ENCODE data around the gene TGFBR2.

TGFBR2 gene

GRCh38 chr3:30637310-30638219 lies 31.2 kb downstream of the TGFBR2 start:
- Histone ChIP-seq H3K27ac (replicated peaks) (no peak overlapping the region; the same call in 1 of the 2 replicates), H3K27me3 (ENCODE audit: insufficient read depth, poor library complexity, severe bottlenecking) (no peaks in the 10 kb centered on the region), H3K4me3 (replicated peaks; ENCODE audit: insufficient read depth, low read length) (no peak overlapping the region)
- TF ChIP-seq POLR2AphosphoS5 (IDR thresholded peaks at IDR 0.05; ENCODE audit: low read depth) = no peak
- TF ChIP-seq GABPA (IDR thresholded peaks at IDR 0.05; ENCODE audit: low read depth) = no peak
- TF ChIP-seq SPI1 (IDR thresholded peaks at IDR 0.05; ENCODE audit: borderline replicate concordance, low read depth) = no peak
- TF ChIP-seq CTCF (IDR thresholded peaks at IDR 0.05; ENCODE audit: insufficient read depth, low read length) = no peak
- no peak for TF ChIP-seq REST (IDR thresholded peaks at IDR 0.05; ENCODE audit: insufficient replicate concordance, low read depth)
- DNase-seq (ENCODE audit: low read depth in 1 of 2, low spot score in 1 of 2) = no peak

- Histone ChIP-seq H3K4me3 (replicated peaks; ENCODE audit: insufficient read depth, low read length) (no peak overlapping the region), H3K27me3 (ENCODE audit: insufficient read depth, poor library complexity, severe bottlenecking) (no peaks in the 10 kb centered on the region), H3K27ac (replicated peaks) (peak overlapping the region; percentile 78)
- no peak for DNase-seq (ENCODE audit: low read depth in 1 of 2, low spot score in 1 of 2)
- TF ChIP-seq SPI1 (IDR thresholded peaks at IDR 0.05; ENCODE audit: borderline replicate concordance, low read depth) = no peak
- TF ChIP-seq REST (IDR thresholded peaks at IDR 0.05; ENCODE audit: insufficient replicate concordance, low read depth) = no peak
- TF ChIP-seq CTCF (IDR thresholded peaks at IDR 0.05; ENCODE audit: insufficient read depth, low read length) = no peak
- no peak for TF ChIP-seq POLR2AphosphoS5 (IDR thresholded peaks at IDR 0.05; ENCODE audit: low read depth)
- no peak for TF ChIP-seq GABPA (IDR thresholded peaks at IDR 0.05; ENCODE audit: low read depth)
These were observed 32.4 kb downstream of the TGFBR2 start for GRCh38 chr3:30638685-30639412.

- peak overlapping the region; percentile 78 for H3K27ac ChIP-seq (replicated peaks)
- no peak overlapping the region for H3K4me3 ChIP-seq (replicated peaks; ENCODE audit: insufficient read depth, low read length)
- no peak for DNase-seq (ENCODE audit: low read depth in 1 of 2, low spot score in 1 of 2)
- no peaks in the 10 kb centered on the region for H3K27me3 ChIP-seq (ENCODE audit: insufficient read depth, poor library complexity, severe bottlenecking)
- TF ChIP-seq SPI1 (IDR thresholded peaks at IDR 0.05; ENCODE audit: borderline replicate concordance, low read depth) = no peak
- TF ChIP-seq CTCF (IDR thresholded peaks at IDR 0.05; ENCODE audit: insufficient read depth, low read length) = no peak
- no peak for TF ChIP-seq GABPA (IDR thresholded peaks at IDR 0.05; ENCODE audit: low read depth)
These were observed 33.5 kb downstream of the TGFBR2 start for GRCh38 chr3:30639937-30640336.

Data from HL-60 (cell line).